Testis (tissue), 2 donors: ENCODE results near the gene RPL22L1.

ENCODE experiments used
- CTCF ChIP-seq, 3 experiments: fragments of 450-650 bp in 2 of 3; fragments of 200-600 bp in 1 of 3; sonication (generic) in 1 of 3; IDR thresholded peaks; one replicate each; pipeline ENCODE4 v1.5.1; 2016 to 2019; ENCODE audit warnings: antibody characterized with exemption in 3 of 3, mild to moderate bottlenecking in 2 of 3, moderate library complexity in 1 of 3
- POLR2A ChIP-seq: fragments of 450-650 bp; IDR thresholded peaks from one replicate; pipeline ENCODE4 v1.6.1; 2017; ENCODE audit warnings: antibody characterized with exemption, mild to moderate bottlenecking, moderate library complexity

- TF ChIP-seq POLR2A (no peak), CTCF (IDR thresholded peaks at IDR 0.05) (no peak)
Measured at GRCh38 chr3:170866499-170866898, 3.5 kb downstream of the RPL22L1 start.
